ENCODE data around the gene ROR2.

GRCh38 chr9:91781116-91781515 is 168.9 kb downstream of the ROR2 start:
- TF ChIP-seq CTCF (conservative IDR thresholded peaks at IDR 0.05; ENCODE audit: low read depth, low read length) (no peak), EZH2 (IDR thresholded peaks at IDR 0.05; ENCODE audit: low read length, unreplicated experiment) (no peak)

Data from PC-3 (cell line).